HEK293 (cell line): ENCODE results near the gene CHCHD1.

ENCODE experiments used
- BCL11A ChIP-seq: fragments of 450-650 bp; formaldehyde crosslinking; IDR thresholded peaks from 2 replicates; pipeline ENCODE4 v1.5.1; 2016; ENCODE audit warnings: low read depth, missing biosample characterization, missing genetic modification characterization
- TF ChIP-seq, protein P1 (sequence below): fragments of 450-650 bp; formaldehyde crosslinking; IDR thresholded peaks from 2 replicates; pipeline ENCODE4 v1.5.1; 2016; ENCODE audit warnings: missing biosample characterization, missing genetic modification characterization

DNA sequence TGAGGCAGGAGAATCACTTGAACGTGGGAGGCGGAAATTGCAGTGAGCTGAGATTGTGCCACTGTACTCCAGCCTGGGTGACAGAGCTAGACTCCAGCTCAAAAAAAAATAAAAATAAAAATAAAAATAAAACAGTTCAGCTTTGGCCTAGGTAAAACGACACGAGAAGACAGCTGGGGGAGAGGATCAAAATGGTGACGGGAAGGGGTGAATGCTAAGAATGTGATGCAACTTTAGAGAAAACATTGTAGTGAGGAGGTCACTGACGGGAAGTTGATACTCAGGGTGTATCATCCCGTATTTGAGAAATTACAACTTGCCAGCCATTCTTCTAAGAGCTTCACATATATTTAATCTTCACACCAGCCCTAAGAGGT, 28.5 kb downstream of the CHCHD1 start:
- TF ChIP-seq, protein P1, sequence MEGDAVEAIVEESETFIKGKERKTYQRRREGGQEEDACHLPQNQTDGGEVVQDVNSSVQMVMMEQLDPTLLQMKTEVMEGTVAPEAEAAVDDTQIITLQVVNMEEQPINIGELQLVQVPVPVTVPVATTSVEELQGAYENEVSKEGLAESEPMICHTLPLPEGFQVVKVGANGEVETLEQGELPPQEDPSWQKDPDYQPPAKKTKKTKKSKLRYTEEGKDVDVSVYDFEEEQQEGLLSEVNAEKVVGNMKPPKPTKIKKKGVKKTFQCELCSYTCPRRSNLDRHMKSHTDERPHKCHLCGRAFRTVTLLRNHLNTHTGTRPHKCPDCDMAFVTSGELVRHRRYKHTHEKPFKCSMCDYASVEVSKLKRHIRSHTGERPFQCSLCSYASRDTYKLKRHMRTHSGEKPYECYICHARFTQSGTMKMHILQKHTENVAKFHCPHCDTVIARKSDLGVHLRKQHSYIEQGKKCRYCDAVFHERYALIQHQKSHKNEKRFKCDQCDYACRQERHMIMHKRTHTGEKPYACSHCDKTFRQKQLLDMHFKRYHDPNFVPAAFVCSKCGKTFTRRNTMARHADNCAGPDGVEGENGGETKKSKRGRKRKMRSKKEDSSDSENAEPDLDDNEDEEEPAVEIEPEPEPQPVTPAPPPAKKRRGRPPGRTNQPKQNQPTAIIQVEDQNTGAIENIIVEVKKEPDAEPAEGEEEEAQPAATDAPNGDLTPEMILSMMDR (tag by site-specific recombination), result no peak
- no peak for TF ChIP-seq BCL11A (tag by site-specific recombination)
